NCI-H2227 (cell line): Measurements from ENCODE around the gene GTF3A.

ENCODE experiments used
- DNase-seq: peaks from one replicate; lab custom pipeline; 2025; ENCODE audit not compliant: unreplicated experiment; lab: John Stamatoyannopoulos, UW

Gene GTF3A

GRCh38 chr13:27404680-27405079 is 19.7 kb upstream of the GTF3A start:
- no peak for DNase-seq

- no peak for DNase-seq
Measured at GRCh38 chr13:27405546-27406134, 18.8 kb upstream of the GTF3A start.

GRCh38 chr13:27406178-27406939 is 18.1 kb upstream of the GTF3A start:
- peak; percentile 37 for DNase-seq

- no peak for DNase-seq
Measured at GRCh38 chr13:27408074-27408473, 16.3 kb upstream of the GTF3A start.

GRCh38 chr13:27409013-27409412 is 15.4 kb upstream of the GTF3A start:
- no peak for DNase-seq

GRCh38 chr13:27411341-27411740 is 13.1 kb upstream of the GTF3A start:
- no peak for DNase-seq

GRCh38 chr13:27415116-27415515 is 9.3 kb upstream of the GTF3A start:
- DNase-seq = no peak

GRCh38 chr13:27419328-27419727 is 5.1 kb upstream of the GTF3A start:
- no peak for DNase-seq

- DNase-seq = no peak
Measured at GRCh38 chr13:27421101-27421871, 3.1 kb upstream of the GTF3A start.

- DNase-seq = no peak
Measured at GRCh38 chr13:27423333-27423732, 1.1 kb upstream of the GTF3A start.

- DNase-seq = no peak
Measured at GRCh38 chr13:27425158-27425917, 919 bp downstream of the GTF3A start.

- peak; percentile 42 for DNase-seq
Measured at GRCh38 chr13:27425918-27426630, 1.7 kb downstream of the GTF3A start.

GRCh38 chr13:27427641-27428040 is 3.2 kb downstream of the GTF3A start:
- DNase-seq = no peak

- DNase-seq = no peak
Measured at GRCh38 chr13:27428160-27428559, 3.7 kb downstream of the GTF3A start.

- no peak for DNase-seq
Measured at GRCh38 chr13:27432180-27432579, 7.8 kb downstream of the GTF3A start.

- no peak for DNase-seq
Measured at GRCh38 chr13:27432611-27433210, 8.3 kb downstream of the GTF3A start.

- no peak for DNase-seq
Measured at GRCh38 chr13:27437126-27437525, 12.7 kb downstream of the GTF3A start.

GRCh38 chr13:27440408-27440807 is 16.0 kb downstream of the GTF3A start:
- DNase-seq = no peak

- no peak for DNase-seq
Measured at GRCh38 chr13:27442071-27442647, 17.7 kb downstream of the GTF3A start.

GRCh38 chr13:27442797-27443196 is 18.4 kb downstream of the GTF3A start:
- DNase-seq = peak; percentile 39
